ENCODE results near the gene QSER1. TPM values are rescaled to one million over a fixed set of nuclear protein-coding genes. Genes with fewer than 3 reads are reported as not detected.

Gene QSER1
- total RNA-seq, 4 donors from 2014 or later: 26.0 to 44.0 (median 31.0) TPM

- no peak for TF ChIP-seq CTCF (IDR thresholded peaks at IDR 0.05; ENCODE audit: low read depth)
Observed at GRCh38 chr11:32918427-32918826, 25.8 kb downstream of the QSER1 start.

GRCh38 chr11:32919338-32919737, 26.7 kb downstream of the QSER1 start:
- no peak for TF ChIP-seq CTCF (IDR thresholded peaks at IDR 0.05; ENCODE audit: low read depth)

GRCh38 chr11:32920570-32920969, 28.0 kb downstream of the QSER1 start:
- no peak for TF ChIP-seq CTCF (IDR thresholded peaks at IDR 0.05; ENCODE audit: low read depth)

GRCh38 chr11:32921204-32921603, 28.6 kb downstream of the QSER1 start:
- no peak for TF ChIP-seq CTCF (IDR thresholded peaks at IDR 0.05; ENCODE audit: low read depth)

GRCh38 chr11:32931606-32932005, 39.0 kb downstream of the QSER1 start:
- TF ChIP-seq CTCF (IDR thresholded peaks at IDR 0.05; ENCODE audit: low read depth): no peak

- no peak for TF ChIP-seq CTCF (IDR thresholded peaks at IDR 0.05; ENCODE audit: low read depth)
Observed at GRCh38 chr11:32932196-32932595, 39.6 kb downstream of the QSER1 start.

GRCh38 chr11:32935462-32936029, 42.9 kb downstream of the QSER1 start:
- no peak for TF ChIP-seq CTCF (IDR thresholded peaks at IDR 0.05; ENCODE audit: low read depth)
